GM10266 (cell line): ENCODE data around the gene GFI1.
A peak's percentile ranks its signal among the peaks of the same experiment; 100 is the strongest.
"Not testable (repeated sequence)": the region's sequence is repeated elsewhere in the genome, so short reads cannot be mapped to it uniquely, and the experiment has no call there.

ENCODE experiments used
- DNase-seq: peaks from one replicate; pipeline ENCODE4 v3.0.0; 2012; ENCODE audit errors: extremely low spot score
- CTCF ChIP-seq: IDR thresholded peaks from 2 replicates; pipeline ENCODE4 v1.5.1; 2012; ENCODE audit warnings: mild to moderate bottlenecking, low read depth; ENCODE audit not compliant: control insufficient read depth, insufficient read depth; ENCODE audit errors: missing control alignments

Gene GFI1

GRCh38 chr1:92486251-92487077 is at the start of gene GFI1:
Gene GFI1 (minus strand): TSS chr1:92486925. CDS start chr1:92483487, 3,438 bp downstream.
- TF ChIP-seq CTCF: peak; percentile 50
- DNase-seq: peak; percentile 81

GRCh38 chr1:92532371-92532770 is 45.6 kb upstream of the GFI1 start:
- DNase-seq: not testable (repeated sequence)

- DNase-seq: not testable (repeated sequence)
Observed at GRCh38 chr1:92531939-92532338, 45.2 kb upstream of the GFI1 start.

- no peak for TF ChIP-seq CTCF
- no peak for DNase-seq
Observed at GRCh38 chr1:92527670-92528069, 40.9 kb upstream of the GFI1 start.

- not testable (repeated sequence) for DNase-seq
Observed at GRCh38 chr1:92524944-92525590, 38.3 kb upstream of the GFI1 start.

GRCh38 chr1:92519043-92519442 is 32.3 kb upstream of the GFI1 start:
- TF ChIP-seq CTCF: no peak
- no peak for DNase-seq

- no peak for DNase-seq
- no peak for TF ChIP-seq CTCF
Observed at GRCh38 chr1:92516574-92516973, 29.8 kb upstream of the GFI1 start.

- no peak for DNase-seq
- TF ChIP-seq CTCF: no peak
Observed at GRCh38 chr1:92515796-92516201, 29.1 kb upstream of the GFI1 start.

- TF ChIP-seq CTCF: no peak
- DNase-seq: no peak
Observed at GRCh38 chr1:92511541-92511940, 24.8 kb upstream of the GFI1 start.
